Measurements from ENCODE around the gene ADAM33. TPM values are rescaled to one million over a fixed set of nuclear protein-coding genes. Genes with fewer than 3 reads are reported as not detected.

ADAM33 gene
- total RNA-seq, 1 donor from 2014 or later = not detected

DNA sequence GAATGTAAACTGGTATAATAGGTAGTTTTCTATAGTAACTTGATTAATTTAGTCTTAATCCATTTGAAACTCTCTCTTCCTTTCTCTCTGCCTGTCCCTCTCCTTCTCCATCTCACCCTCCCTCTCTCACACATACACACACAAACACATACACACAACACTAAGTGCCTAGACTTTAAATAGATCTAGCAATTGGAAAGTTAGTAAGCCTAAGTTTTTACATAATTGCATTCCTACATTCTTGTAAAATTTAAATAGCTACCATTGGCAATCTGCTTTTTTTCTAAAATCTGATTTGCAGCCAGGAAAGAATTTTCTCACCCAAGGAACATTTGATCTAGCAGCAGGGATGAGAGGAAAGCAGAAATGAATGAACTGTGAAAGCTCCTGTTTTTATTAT, 34.3 kb downstream of the ADAM33 start:
- H3K27ac Mint-ChIP-seq = no peak overlapping the region
- H3K4me1 Mint-ChIP-seq = peaks cover 3% of the 10 kb centered on the region
- no peaks in the 10 kb centered on the region for H3K36me3 Mint-ChIP-seq (ENCODE audit: low read depth)
- intact Hi-C loops (cut with micrococcal nuclease) = no loop called here
- no peak overlapping the region for H3K4me3 Mint-ChIP-seq
- H3K27me3 Mint-ChIP-seq = no peaks in the 10 kb centered on the region
- DNase-seq = no peak
- no peaks in the 10 kb centered on the region for H3K9me3 Mint-ChIP-seq

DNA sequence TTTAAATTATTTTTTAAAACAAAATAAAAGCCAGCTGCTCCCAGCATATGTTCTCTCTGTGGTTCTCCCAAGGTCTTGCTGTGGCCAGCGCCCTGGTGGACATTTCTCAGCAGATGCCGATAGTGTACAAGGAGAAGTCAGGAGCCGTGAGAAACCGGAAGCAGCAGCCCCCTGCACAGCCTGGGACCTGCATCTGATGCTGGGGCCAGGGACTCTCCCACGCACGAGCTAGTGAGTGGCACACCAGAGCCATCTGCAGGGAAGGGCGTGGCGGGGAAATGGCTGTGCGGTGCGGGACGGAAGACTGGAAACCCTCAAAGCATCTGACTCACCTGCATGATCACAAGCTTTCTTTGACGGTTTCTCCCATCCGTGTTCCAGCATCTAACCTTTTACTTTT, 35.2 kb downstream of the ADAM33 start:
- no peak overlapping the region for H3K27ac Mint-ChIP-seq
- H3K36me3 Mint-ChIP-seq (ENCODE audit: low read depth) = no peaks in the 10 kb centered on the region
- no peak overlapping the region for H3K4me3 Mint-ChIP-seq
- no peak for DNase-seq
- intact Hi-C loops (cut with micrococcal nuclease) = no loop called here
- H3K9me3 Mint-ChIP-seq = no peaks in the 10 kb centered on the region
- H3K4me1 Mint-ChIP-seq = no peaks in the 10 kb centered on the region
- no peaks in the 10 kb centered on the region for H3K27me3 Mint-ChIP-seq

DNA sequence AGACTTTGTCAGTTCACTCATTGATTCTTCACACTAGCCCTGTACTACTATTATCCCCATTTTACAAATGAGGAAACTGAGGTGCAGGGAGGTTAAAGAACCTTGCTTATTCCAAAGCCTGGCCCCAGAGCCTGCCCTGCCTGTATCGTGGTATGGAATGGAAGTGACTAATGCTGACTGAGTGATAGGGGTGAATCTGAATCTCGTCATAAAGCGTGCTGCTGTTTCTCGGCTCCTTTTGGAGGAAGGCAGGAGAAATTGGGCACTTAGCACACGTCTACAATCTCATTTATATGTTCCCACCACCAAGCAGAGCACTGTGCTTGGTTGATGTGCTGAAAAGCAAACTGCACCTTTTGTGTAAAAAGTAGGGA, 35.8 kb downstream of the ADAM33 start:
- intact Hi-C loops (cut with micrococcal nuclease) = no loop called here

DNA sequence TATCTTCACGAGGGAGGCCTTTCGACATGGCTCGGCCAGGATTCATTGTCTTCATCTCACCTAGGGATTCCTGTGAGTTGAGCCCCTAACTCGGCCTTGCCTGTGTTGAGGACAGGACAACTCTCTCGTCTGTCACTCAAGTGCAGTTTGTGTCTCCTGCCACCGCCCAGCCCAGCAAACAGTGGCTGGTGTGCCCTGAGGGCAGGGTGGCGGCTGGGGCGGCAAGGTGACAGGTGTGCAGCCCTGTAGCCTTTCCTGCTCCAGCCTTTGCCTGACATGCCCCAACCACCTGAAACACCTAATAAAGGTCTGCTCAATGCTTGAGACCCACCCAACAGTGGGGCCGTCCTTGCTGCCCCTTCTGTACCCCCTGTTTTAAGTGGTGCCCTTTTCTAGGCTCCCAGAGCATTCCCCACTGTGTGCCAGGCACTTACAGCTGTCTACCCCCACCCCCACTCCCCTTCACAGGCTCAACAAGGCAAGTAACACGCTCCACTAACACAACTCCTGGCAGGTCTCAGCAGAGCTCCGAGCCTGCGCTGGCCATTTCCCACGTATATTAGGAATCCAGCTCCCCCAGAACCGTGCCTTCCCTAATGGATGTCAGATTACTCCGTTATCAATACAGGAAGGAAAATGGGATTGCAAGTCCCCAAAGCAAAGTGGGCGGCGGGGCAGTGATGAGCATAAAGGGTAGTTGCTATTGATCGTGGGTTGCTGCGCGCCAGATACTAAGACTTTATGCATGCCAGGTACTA, 36.3 kb downstream of the ADAM33 start:
- intact Hi-C loops (cut with micrococcal nuclease) = no loop called here
- Mint-ChIP-seq H3K36me3 (ENCODE audit: low read depth) (peaks cover 2% of the 10 kb centered on the region), H3K4me1 (no peaks in the 10 kb centered on the region), H3K9me3 (no peaks in the 10 kb centered on the region), H3K4me3 (no peak overlapping the region), H3K27me3 (no peaks in the 10 kb centered on the region), H3K27ac (no peak overlapping the region)
- no peak for DNase-seq

More for the DNA sequence above, 35.8 kb downstream of the ADAM33 start:
- DNase-seq = no peak
- no peaks in the 10 kb centered on the region for H3K4me1 Mint-ChIP-seq
- no peaks in the 10 kb centered on the region for H3K36me3 Mint-ChIP-seq (ENCODE audit: low read depth)
- no peaks in the 10 kb centered on the region for H3K9me3 Mint-ChIP-seq
- no peaks in the 10 kb centered on the region for H3K27me3 Mint-ChIP-seq
- no peak overlapping the region for H3K27ac Mint-ChIP-seq
- no peak overlapping the region for H3K4me3 Mint-ChIP-seq

DNA sequence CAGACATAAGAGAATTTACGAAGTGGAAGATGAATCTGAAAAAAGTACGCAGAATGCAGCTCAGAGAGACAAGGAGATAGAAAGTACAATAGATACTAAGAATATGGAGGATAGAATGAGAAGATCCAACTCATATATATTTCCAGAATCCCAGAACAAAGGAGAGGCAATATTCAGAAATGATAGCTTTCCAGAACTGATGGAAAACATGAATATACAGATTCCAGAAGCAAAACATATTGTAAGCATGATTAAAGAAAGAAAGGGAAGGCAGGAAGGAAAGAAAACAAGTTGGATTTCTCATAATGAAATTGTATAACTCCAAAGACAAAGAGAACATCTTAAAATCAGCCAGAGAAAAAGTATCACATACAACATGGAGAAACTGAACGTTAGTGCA, 41.6 kb downstream of the ADAM33 start:
- Mint-ChIP-seq H3K9me3 (no peaks in the 10 kb centered on the region), H3K36me3 (ENCODE audit: low read depth) (peaks cover 6% of the 10 kb centered on the region), H3K27me3 (no peaks in the 10 kb centered on the region), H3K27ac (no peak overlapping the region), H3K4me1 (no peaks in the 10 kb centered on the region), H3K4me3 (no peak overlapping the region)
- intact Hi-C loops (cut with micrococcal nuclease) = no loop called here
- no peak for DNase-seq

DNA sequence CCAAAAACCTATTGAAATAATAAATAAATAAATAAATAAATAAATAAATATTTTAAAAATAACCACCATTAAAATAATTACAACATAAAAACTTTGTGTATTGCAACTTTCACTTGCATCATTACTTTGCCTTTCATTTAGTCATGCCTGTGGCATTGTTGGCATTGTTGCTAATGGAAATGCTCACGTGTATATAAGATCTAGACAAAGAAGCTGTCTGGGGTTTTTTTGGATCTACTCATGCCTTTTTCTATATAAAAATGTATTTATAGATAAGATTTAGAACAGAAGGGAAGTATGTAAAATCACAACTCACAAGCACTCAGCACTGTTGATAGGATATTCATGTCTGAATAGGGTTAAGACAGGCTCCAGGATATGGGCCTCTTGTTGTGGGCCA, 46.5 kb downstream of the ADAM33 start:
- peaks cover 7% of the 10 kb centered on the region for H3K36me3 Mint-ChIP-seq (ENCODE audit: low read depth)
- no peaks in the 10 kb centered on the region for H3K9me3 Mint-ChIP-seq
- no peak for DNase-seq
- H3K27me3 Mint-ChIP-seq = no peaks in the 10 kb centered on the region
- no peak overlapping the region for H3K27ac Mint-ChIP-seq
- no peaks in the 10 kb centered on the region for H3K4me1 Mint-ChIP-seq
- intact Hi-C loops (cut with micrococcal nuclease) = no loop called here
- no peak overlapping the region for H3K4me3 Mint-ChIP-seq

DNA sequence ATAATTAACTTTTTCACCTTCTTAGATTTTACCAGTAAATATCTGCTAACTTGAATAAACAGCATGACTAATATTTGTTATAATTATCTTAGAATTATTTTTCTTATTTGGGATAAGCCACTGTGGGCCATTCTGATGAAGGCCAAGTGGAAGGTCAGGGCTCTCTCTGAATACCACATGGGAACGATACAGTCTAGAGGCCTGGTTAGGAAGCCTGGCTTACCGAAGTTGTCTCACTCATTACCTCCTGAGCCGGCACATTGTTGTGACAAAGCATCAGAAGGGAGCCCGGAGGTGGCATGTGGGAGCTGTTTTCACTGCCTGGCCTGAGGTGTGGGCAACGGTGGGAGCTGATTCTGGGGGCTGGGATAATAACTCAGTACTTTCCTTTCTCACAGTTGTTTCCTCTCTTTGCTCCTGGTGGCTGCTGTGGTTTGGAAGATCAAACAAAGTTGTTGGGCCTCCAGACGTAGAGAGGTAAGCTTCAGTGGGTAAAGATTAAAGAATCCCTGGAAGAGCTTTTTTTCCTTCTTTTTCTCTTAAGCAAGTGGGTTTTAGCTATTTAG, 47.8 kb downstream of the ADAM33 start:
- no peaks in the 10 kb centered on the region for H3K4me1 Mint-ChIP-seq
- intact Hi-C loops (cut with micrococcal nuclease) = no loop called here
- peaks cover 6% of the 10 kb centered on the region for H3K36me3 Mint-ChIP-seq (ENCODE audit: low read depth)
- DNase-seq = no peak
- no peak overlapping the region for H3K4me3 Mint-ChIP-seq
- no peaks in the 10 kb centered on the region for H3K27me3 Mint-ChIP-seq
- no peaks in the 10 kb centered on the region for H3K9me3 Mint-ChIP-seq
- H3K27ac Mint-ChIP-seq = no peak overlapping the region

DNA sequence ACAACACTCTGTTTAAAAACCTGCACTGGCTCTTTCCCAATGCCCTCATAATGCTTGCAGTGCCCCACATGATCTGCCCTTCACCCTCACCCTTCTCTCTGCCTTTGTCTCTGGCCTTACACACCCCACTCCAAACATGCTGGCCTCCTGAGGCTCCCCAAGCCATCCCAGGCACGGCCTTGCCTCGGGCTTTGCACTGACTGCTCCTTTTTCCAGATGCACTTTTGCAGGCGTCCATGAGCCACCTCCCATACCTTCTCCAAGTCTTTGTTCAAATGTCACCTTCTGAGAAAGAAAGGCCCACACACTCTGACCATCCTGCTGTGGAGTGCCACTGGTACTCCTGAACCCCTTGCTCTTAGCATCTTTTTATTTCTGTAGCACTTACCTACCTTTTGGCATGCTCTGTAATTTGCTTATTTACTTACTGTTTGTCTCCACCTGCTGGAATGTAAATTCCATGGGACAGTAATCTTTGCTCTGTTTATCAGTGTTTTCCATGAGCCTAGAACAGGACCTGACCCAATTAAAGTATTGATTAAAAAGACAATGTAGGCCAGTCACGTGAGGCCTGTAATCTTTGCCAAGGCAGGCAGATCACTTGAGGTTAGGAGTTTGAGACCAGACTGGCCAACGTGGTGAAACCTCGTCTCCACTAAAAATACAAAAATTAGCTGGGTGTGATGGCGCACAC, 49.4 kb downstream of the ADAM33 start:
- Mint-ChIP-seq H3K27me3 (no peaks in the 10 kb centered on the region), H3K9me3 (no peaks in the 10 kb centered on the region), H3K27ac (no peak overlapping the region), H3K4me3 (no peak overlapping the region), H3K36me3 (ENCODE audit: low read depth) (peaks cover 3% of the 10 kb centered on the region), H3K4me1 (no peaks in the 10 kb centered on the region)
- no peak for DNase-seq
- intact Hi-C loops (cut with micrococcal nuclease) = no loop called here

DNA sequence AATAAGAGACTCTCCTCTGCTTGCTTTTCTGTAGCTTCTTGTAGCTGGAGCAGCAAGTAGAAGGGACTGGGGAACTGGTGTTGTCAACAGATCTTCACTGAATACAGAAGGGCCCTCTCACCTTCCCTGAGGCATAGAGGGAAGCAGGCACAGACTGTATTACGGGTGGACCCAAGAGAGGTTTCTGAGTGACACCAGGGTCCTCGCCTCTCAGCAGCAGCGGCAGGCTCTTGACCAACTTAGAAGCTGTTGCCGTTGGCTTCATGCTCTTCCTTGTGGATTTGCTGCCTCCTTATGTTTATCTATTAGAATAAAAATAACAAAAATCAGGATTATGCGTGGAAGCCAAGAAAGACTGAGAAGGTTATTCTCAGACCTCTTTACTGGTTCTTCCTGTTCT, 50.3 kb downstream of the ADAM33 start:
- Mint-ChIP-seq H3K4me1 (no peaks in the 10 kb centered on the region), H3K36me3 (ENCODE audit: low read depth) (peaks cover 3% of the 10 kb centered on the region), H3K9me3 (no peaks in the 10 kb centered on the region), H3K27me3 (no peaks in the 10 kb centered on the region), H3K27ac (no peak overlapping the region), H3K4me3 (no peak overlapping the region)
- intact Hi-C loops (cut with micrococcal nuclease) = no loop called here
- DNase-seq = no peak

DNA sequence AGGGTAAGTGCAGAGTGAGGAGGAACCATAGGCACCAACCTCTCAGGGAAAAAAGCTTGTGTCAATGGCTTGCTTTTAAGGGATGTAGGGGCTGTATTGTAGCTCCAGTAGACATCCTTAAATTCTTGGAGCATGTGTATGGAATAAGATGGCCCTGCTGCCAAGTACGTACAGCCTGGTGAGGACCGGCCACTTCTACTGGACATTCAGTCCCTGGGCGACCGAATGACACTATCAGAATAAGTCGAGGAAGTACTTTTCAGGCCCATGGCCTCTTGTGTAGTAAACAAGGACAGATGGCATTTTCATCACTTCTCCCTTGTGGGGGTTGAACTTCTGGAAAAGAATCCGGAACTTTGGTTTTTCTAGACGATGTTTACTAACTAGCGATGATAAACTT, 51.4 kb downstream of the ADAM33 start:
- Mint-ChIP-seq H3K27me3 (no peaks in the 10 kb centered on the region), H3K9me3 (no peaks in the 10 kb centered on the region), H3K4me1 (no peaks in the 10 kb centered on the region), H3K27ac (no peak overlapping the region), H3K36me3 (ENCODE audit: low read depth) (peaks cover 3% of the 10 kb centered on the region), H3K4me3 (no peak overlapping the region)
- intact Hi-C loops (cut with micrococcal nuclease) = no loop called here
- no peak for DNase-seq

DNA sequence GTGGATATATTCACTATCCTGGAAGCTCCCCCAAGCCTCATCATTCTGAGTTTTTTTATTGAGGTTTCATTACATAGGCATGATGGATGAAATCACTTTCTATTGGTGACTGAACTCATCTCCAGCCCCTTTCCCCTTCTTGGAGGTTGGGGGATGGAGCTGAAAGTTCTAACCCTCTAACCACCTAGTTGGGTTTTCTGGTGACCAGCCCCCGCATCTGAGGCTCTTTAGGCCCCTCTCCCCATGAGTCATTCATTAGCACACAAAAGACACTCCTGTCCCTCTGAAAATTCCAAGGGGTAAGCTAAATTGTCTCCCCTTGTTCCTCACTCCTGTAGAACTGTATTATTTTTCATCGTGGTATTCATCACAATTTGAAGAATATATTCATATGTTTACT, 51.9 kb downstream of the ADAM33 start:
- H3K27me3 Mint-ChIP-seq = no peaks in the 10 kb centered on the region
- intact Hi-C loops (cut with micrococcal nuclease) = no loop called here
- H3K9me3 Mint-ChIP-seq = no peaks in the 10 kb centered on the region
- peaks cover 3% of the 10 kb centered on the region for H3K36me3 Mint-ChIP-seq (ENCODE audit: low read depth)
- no peaks in the 10 kb centered on the region for H3K4me1 Mint-ChIP-seq
- DNase-seq = no peak
- H3K4me3 Mint-ChIP-seq = no peak overlapping the region
- no peak overlapping the region for H3K27ac Mint-ChIP-seq

DNA sequence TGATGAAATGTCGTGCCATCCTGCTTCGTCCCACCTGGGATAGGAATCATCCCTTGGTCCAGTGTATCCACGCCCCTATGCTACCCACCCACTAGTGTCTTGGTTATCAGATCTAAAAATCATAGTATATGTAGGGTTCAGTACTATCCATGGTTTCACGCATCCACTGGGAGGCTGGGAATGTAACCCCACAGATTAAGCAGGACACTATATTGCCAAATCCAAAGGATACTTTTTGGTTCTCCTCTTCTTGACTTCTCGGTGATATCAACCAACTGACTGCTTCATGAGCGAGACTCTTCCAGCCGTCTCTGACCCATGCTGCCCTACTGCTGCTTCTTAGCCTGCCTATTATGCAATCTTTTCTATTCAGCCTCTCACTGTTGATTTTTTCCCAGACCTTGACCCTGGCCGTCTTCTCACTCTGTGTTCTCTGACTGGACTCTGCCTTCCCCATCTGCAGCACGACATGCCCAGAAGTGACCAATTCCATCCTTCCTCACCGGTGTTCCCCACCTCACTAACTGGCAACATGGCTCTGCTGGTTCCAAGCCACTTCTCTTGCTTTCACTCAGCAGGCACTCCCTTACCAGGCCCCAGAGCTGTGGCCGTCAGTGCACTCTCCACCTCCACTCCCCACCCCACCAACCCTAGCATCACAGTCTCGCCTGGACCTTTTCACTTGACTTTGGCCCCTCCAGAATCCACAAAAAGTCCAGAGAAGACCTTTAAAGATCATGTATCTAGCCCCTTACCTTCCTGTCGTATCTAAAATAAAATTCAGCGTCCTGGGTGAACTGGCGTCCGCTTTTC, 53.1 kb downstream of the ADAM33 start:
- intact Hi-C loops (cut with micrococcal nuclease) = no loop called here
- Mint-ChIP-seq H3K9me3 (no peaks in the 10 kb centered on the region), H3K4me3 (no peak overlapping the region), H3K27me3 (no peaks in the 10 kb centered on the region), H3K4me1 (no peaks in the 10 kb centered on the region), H3K27ac (no peak overlapping the region), H3K36me3 (ENCODE audit: low read depth) (no peaks in the 10 kb centered on the region)
- DNase-seq = no peak

DNA sequence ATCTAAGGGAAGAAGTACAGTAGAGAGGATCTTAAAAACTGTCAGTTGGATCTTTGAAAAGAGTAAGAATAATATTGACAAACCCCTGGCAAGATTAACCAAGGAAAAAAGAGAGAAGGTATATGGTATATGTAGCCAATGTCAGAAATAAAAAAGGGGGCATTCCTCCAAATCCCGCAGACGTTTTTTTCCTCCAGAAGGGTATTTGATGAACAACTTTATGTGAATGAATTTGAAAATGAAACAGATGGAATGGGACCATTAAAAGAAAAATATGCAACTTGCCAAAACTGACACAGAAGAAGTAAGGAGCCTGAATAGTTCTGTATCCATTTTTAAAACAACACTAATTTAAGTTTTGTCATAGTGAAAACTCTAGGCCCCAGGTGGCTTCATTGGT, 54.3 kb downstream of the ADAM33 start:
- Mint-ChIP-seq H3K27me3 (no peaks in the 10 kb centered on the region), H3K27ac (no peak overlapping the region), H3K4me1 (no peaks in the 10 kb centered on the region), H3K4me3 (no peak overlapping the region), H3K9me3 (no peaks in the 10 kb centered on the region), H3K36me3 (ENCODE audit: low read depth) (no peaks in the 10 kb centered on the region)
- intact Hi-C loops (cut with micrococcal nuclease) = no loop called here
- no peak for DNase-seq

DNA sequence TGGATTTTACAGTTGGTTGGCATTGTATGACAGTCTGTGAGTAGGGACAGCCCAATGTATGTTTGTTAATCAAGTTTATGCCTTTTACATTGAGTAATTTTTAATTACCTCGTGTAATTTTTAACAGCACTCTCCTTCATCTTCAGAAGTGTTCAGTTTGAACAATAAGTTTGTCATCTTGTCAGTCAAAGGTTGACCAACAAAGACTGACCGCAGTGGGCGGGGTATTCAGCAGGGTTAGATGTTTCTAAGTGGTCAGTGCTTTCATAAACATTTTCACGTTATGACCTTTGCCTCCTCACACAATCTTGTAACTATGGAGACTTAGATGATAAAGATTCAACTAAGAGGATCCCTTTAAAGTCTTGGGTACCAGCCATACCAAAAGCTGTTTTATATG, 59.4 kb downstream of the ADAM33 start:
- DNase-seq = no peak
- no peak overlapping the region for H3K27ac Mint-ChIP-seq
- no peaks in the 10 kb centered on the region for H3K36me3 Mint-ChIP-seq (ENCODE audit: low read depth)
- no peak overlapping the region for H3K4me3 Mint-ChIP-seq
- no peaks in the 10 kb centered on the region for H3K9me3 Mint-ChIP-seq
- H3K4me1 Mint-ChIP-seq = no peaks in the 10 kb centered on the region
- no peaks in the 10 kb centered on the region for H3K27me3 Mint-ChIP-seq
- intact Hi-C loops (cut with micrococcal nuclease) = no loop called here

Measured in activated CD4-positive, alpha-beta T cell treated with anti-CD3 and anti-CD28 coated beads, Interleukin-2, amount 10 ng/mL, durations not matched to agents 24 days and 14 days (primary cell).